Tibial artery (tissue), 4 donors: ENCODE results near the gene ARHGEF37.

Experiments used
- DNase-seq, 2 donors: peaks; one replicate each; pipeline ENCODE4 v3.0.0-alpha.2; 2019
- H3K27ac ChIP-seq, 2 donors: fragments of 200-600 bp; sonication (generic) in 1 of 2; 1 replicate in 1 of 2; 2 replicates in 1 of 2; pipeline ENCODE4 v1.5.1; 2018 to 2019; ENCODE audit warnings: mild to moderate bottlenecking in 1 of 2
- H3K27me3 ChIP-seq, 2 donors: fragments of 200-600 bp; sonication (generic) in 1 of 2; one replicate each; pipeline versions ENCODE4 v1.5.1 to v1.6.0; 2016 to 2019
- H3K36me3 ChIP-seq, 3 donors: fragments of 200-600 bp; sonication (generic) in 2 of 3; one replicate each; pipeline ENCODE4 v1.5.1; 2016 to 2019; ENCODE audit warnings: mild to moderate bottlenecking in 2 of 3
- H3K4me1 ChIP-seq, 4 donors: fragments of 200-600 bp; sonication (generic) in 2 of 4; 1 replicate in 3 of 4; 2 replicates in 1 of 4; pipeline ENCODE4 v1.5.1; 2016 to 2019
- H3K4me3 ChIP-seq, 2 donors: fragments of 200-600 bp; sonication (generic) in 1 of 2; 1 replicate in 1 of 2; 2 replicates in 1 of 2; pipeline ENCODE4 v1.5.1; 2018 to 2019; ENCODE audit warnings: mild to moderate bottlenecking in 2 of 2
- H3K9me3 ChIP-seq, 3 donors: fragments of 200-600 bp; sonication (generic) in 1 of 3; one replicate each; pipeline ENCODE4 v1.5.1; 2016 to 2019
- CTCF ChIP-seq, 2 experiments: fragments of 200-600 bp in 1 of 2; fragments of 450-650 bp in 1 of 2; IDR thresholded peaks; one replicate each; pipeline ENCODE4 v1.5.1; 2017 to 2019; ENCODE audit warnings: antibody characterized with exemption in 2 of 2, mild to moderate bottlenecking in 1 of 2, moderate library complexity in 1 of 2
- intact Hi-C: fragments of 100-400 bp; cut with DNase I; formaldehyde crosslinking; loops from one replicate; pipeline ENCODE4 v1.15.0; 2023; ENCODE audit warnings: low total_unique reads

ARHGEF37 gene

GRCh38 chr5:149680810-149681221, 99.5 kb downstream of the ARHGEF37 start:
- no peak overlapping the region for H3K4me3 ChIP-seq
- no peak overlapping the region for H3K27ac ChIP-seq
- no peaks in the 10 kb centered on the region for H3K4me1 ChIP-seq
- peak; percentile 62 to 73 for DNase-seq
- no peaks in the 10 kb centered on the region for H3K36me3 ChIP-seq
- TF ChIP-seq CTCF (IDR thresholded peaks at IDR 0.05): no peak
- intact Hi-C loops: no loop called here
- no peaks in the 10 kb centered on the region for H3K9me3 ChIP-seq
- H3K27me3 ChIP-seq: peaks cover 0 to 5% of the 10 kb centered on the region in 2 donors

DNA sequence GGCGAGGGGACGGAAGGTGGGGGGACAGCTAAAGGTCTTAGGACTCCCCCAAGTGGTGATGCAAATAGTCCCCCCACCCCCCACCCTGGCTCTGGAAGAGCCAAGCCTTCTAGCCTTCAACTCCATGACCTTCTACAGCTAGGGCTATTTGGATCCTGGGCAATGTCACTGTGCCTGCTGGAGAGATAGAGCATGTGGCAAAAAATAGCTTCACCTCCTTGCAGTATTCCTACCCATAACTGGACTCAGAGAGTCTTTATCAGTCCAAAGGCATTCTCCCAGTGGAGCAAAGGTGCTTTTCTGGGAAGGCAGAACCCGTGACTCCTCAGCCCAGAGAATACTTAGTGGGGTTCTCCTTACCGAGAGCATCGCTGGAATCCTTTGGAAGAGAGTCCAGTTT, 100.0 kb downstream of the ARHGEF37 start:
- Histone ChIP-seq H3K27ac (no peak overlapping the region), H3K36me3 (no peaks in the 10 kb centered on the region), H3K4me1 (no peaks in the 10 kb centered on the region), H3K27me3 (peaks cover 0 to 9% of the 10 kb centered on the region in 2 donors), H3K9me3 (no peaks in the 10 kb centered on the region), H3K4me3 (no peak overlapping the region)
- no peak for DNase-seq
- intact Hi-C loops: no loop called here
- TF ChIP-seq CTCF (IDR thresholded peaks at IDR 0.05): no peak

DNA sequence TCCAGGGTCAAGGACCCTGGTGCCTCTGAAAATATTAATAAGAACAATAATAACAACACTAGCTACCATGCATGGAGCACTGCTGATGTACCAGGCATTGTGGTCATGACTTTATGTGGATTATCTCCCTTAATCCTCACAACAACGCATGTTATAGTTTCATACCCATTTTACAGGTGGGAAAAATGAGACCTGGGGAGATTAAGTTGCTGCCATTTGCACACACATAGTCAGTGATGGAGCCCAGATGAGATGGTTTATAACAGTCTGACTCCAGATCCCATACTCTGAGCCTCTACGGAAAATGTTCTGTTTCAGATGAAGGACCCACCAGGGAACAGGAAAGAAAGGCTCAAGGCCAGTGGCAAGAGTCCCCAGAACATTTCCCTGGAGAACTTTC, 100.6 kb downstream of the ARHGEF37 start:
- Histone ChIP-seq H3K4me1 (no peaks in the 10 kb centered on the region), H3K27ac (no peak overlapping the region)

GRCh38 chr5:149682532-149683075, 101.3 kb downstream of the ARHGEF37 start:
- intact Hi-C loops: no loop called here

More for the DNA sequence above, 100.6 kb downstream of the ARHGEF37 start:
- intact Hi-C loops: no loop called here
- DNase-seq: no peak
- Histone ChIP-seq H3K36me3 (no peaks in the 10 kb centered on the region), H3K9me3 (no peaks in the 10 kb centered on the region), H3K4me3 (no peak overlapping the region), H3K27me3 (peaks cover 0 to 9% of the 10 kb centered on the region in 2 donors)
- no peak for TF ChIP-seq CTCF (IDR thresholded peaks at IDR 0.05)

GRCh38 chr5:149683964-149684363, 102.7 kb downstream of the ARHGEF37 start:
- H3K4me1 ChIP-seq: no peaks in the 10 kb centered on the region
- DNase-seq: no peak
- no peaks in the 10 kb centered on the region for H3K9me3 ChIP-seq
- intact Hi-C loops: no loop called here
- no peak for TF ChIP-seq CTCF (IDR thresholded peaks at IDR 0.05)
- H3K36me3 ChIP-seq: no peaks in the 10 kb centered on the region
- H3K27ac ChIP-seq: no peak overlapping the region
- no peak overlapping the region for H3K4me3 ChIP-seq
- peaks cover 0 to 19% of the 10 kb centered on the region in 2 donors for H3K27me3 ChIP-seq

More at GRCh38 chr5:149682532-149683075, 101.3 kb downstream of the ARHGEF37 start:
- no peak overlapping the region for H3K27ac ChIP-seq
- H3K4me1 ChIP-seq: no peaks in the 10 kb centered on the region
- no peak for TF ChIP-seq CTCF (IDR thresholded peaks at IDR 0.05)
- no peaks in the 10 kb centered on the region for H3K9me3 ChIP-seq
- H3K36me3 ChIP-seq: no peaks in the 10 kb centered on the region
- DNase-seq: no peak
- no peak overlapping the region for H3K4me3 ChIP-seq
- peaks cover 0 to 9% of the 10 kb centered on the region in 2 donors for H3K27me3 ChIP-seq

DNA sequence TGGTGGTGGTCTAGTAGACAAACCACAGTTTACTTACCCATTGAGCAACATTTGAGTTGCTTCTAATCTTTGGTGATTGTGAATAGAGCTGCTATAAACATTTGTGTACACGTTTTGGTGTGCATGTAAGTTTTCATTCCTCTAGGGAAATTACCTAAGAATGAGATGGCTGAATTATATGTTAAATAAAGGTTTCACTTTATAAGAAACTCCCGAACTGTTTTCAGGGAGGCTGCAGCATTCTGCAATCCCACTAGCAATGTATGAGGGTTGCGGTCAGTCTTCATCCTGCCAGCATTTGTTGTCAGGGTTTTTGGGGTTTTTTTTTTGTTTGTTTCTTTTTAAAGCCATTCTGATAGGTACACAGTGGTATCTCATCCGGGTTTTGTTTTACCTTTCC, 103.1 kb downstream of the ARHGEF37 start:
- no peaks in the 10 kb centered on the region for H3K4me1 ChIP-seq
- H3K4me3 ChIP-seq: no peak overlapping the region
- intact Hi-C loops: no loop called here
- H3K27me3 ChIP-seq: peaks cover 0 to 19% of the 10 kb centered on the region in 2 donors
- DNase-seq: no peak
- H3K9me3 ChIP-seq: no peaks in the 10 kb centered on the region
- TF ChIP-seq CTCF (IDR thresholded peaks at IDR 0.05): no peak
- H3K36me3 ChIP-seq: no peaks in the 10 kb centered on the region
- no peak overlapping the region for H3K27ac ChIP-seq
